Thyroid gland (tissue), 4 donors: Measurements from ENCODE around the gene MTUS2.

ENCODE experiments used
- POLR2A ChIP-seq, 2 donors: fragments of 450-650 bp; IDR thresholded peaks; one replicate each; pipeline ENCODE4 v1.6.1; 2017; ENCODE audit warnings: antibody characterized with exemption in 2 of 2, mild to moderate bottlenecking in 2 of 2, moderate library complexity in 1 of 2
- TF ChIP-seq, protein P1 (sequence below), 6 experiments: fragments of 200-600 bp in 3 of 6; fragments of 450-650 bp in 3 of 6; sonication (generic) in 3 of 6; IDR thresholded peaks; one replicate each; pipeline ENCODE4 v1.5.1; 2016 to 2019; ENCODE audit warnings: antibody characterized with exemption in 6 of 6, mild to moderate bottlenecking in 2 of 6, inconsistent platforms in 1 of 6, moderate library complexity in 1 of 6

GRCh38 chr13:29457299-29457698 is 637.2 kb downstream of the MTUS2 start:
- TF ChIP-seq POLR2A (IDR thresholded peaks at IDR 0.05) = no peak
- TF ChIP-seq, protein P1, sequence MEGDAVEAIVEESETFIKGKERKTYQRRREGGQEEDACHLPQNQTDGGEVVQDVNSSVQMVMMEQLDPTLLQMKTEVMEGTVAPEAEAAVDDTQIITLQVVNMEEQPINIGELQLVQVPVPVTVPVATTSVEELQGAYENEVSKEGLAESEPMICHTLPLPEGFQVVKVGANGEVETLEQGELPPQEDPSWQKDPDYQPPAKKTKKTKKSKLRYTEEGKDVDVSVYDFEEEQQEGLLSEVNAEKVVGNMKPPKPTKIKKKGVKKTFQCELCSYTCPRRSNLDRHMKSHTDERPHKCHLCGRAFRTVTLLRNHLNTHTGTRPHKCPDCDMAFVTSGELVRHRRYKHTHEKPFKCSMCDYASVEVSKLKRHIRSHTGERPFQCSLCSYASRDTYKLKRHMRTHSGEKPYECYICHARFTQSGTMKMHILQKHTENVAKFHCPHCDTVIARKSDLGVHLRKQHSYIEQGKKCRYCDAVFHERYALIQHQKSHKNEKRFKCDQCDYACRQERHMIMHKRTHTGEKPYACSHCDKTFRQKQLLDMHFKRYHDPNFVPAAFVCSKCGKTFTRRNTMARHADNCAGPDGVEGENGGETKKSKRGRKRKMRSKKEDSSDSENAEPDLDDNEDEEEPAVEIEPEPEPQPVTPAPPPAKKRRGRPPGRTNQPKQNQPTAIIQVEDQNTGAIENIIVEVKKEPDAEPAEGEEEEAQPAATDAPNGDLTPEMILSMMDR (IDR thresholded peaks at IDR 0.05) = no peak
